Nephron progenitor cell (in vitro differentiated cells): ENCODE measurements around the gene KERA.
"Not testable (repeated sequence)": the region's sequence is repeated elsewhere in the genome, so short reads cannot be mapped to it uniquely, and the experiment has no call there.

Source experiments
- DNase-seq: peaks from one replicate; pipeline ENCODE4 v3.0.0; 2021
- H3K27ac Mint-ChIP-seq: 2 replicates; pipeline ENCODE4 v1.8.0; 2021; ENCODE audit warnings: mild to moderate bottlenecking, moderate library complexity, mixed read lengths
- H3K27me3 Mint-ChIP-seq: 2 replicates; pipeline ENCODE4 v1.8.0; 2021; ENCODE audit warnings: mild to moderate bottlenecking, low read depth, mixed read lengths; ENCODE audit not compliant: poor library complexity
- H3K36me3 Mint-ChIP-seq: 2 replicates; pipeline ENCODE4 v1.8.0; 2021; ENCODE audit warnings: low read depth, mixed read lengths
- H3K4me1 Mint-ChIP-seq: 2 replicates; pipeline ENCODE4 v1.8.0; 2021; ENCODE audit warnings: mixed read lengths
- H3K4me3 Mint-ChIP-seq: 2 replicates; pipeline ENCODE4 v1.8.0; 2021; ENCODE audit warnings: mild to moderate bottlenecking, moderate library complexity, mixed read lengths
- H3K9me3 Mint-ChIP-seq: 2 replicates; pipeline ENCODE4 v1.8.0; 2021; ENCODE audit warnings: mild to moderate bottlenecking, moderate library complexity, mixed read lengths
- TF ChIP-seq, protein P1 (sequence below): fragments of 200-600 bp; sonication (generic); IDR thresholded peaks from 2 replicates; pipeline ENCODE4 v1.5.0; 2021; ENCODE audit warnings: antibody characterized with exemption

KERA gene

DNA sequence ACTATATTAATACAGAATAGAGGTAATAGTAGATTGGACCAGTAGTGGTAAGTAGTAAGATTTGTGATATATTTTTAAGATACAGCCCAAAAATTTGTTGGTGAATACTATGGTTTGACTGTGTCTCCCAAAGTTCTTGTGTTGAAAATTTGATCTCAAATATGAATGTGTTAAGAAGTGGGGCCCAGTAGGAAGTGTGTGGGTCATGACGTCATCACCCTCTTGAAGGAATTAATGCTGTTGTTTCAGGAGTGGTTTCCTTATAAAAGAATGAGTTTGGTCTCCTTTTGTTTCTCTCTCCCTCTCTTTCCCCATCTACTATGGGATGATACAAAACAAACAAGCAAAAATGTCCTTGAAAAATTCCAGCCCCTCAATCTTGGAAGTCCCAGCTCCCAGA, 37.1 kb upstream of the KERA start:
- TF ChIP-seq, protein P1, sequence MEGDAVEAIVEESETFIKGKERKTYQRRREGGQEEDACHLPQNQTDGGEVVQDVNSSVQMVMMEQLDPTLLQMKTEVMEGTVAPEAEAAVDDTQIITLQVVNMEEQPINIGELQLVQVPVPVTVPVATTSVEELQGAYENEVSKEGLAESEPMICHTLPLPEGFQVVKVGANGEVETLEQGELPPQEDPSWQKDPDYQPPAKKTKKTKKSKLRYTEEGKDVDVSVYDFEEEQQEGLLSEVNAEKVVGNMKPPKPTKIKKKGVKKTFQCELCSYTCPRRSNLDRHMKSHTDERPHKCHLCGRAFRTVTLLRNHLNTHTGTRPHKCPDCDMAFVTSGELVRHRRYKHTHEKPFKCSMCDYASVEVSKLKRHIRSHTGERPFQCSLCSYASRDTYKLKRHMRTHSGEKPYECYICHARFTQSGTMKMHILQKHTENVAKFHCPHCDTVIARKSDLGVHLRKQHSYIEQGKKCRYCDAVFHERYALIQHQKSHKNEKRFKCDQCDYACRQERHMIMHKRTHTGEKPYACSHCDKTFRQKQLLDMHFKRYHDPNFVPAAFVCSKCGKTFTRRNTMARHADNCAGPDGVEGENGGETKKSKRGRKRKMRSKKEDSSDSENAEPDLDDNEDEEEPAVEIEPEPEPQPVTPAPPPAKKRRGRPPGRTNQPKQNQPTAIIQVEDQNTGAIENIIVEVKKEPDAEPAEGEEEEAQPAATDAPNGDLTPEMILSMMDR = no peak
- Mint-ChIP-seq H3K27ac (no peak overlapping the region), H3K27me3 (peaks cover 3% of the 10 kb centered on the region), H3K4me1 (no peaks in the 10 kb centered on the region), H3K4me3 (no peak overlapping the region), H3K36me3 (no peaks in the 10 kb centered on the region), H3K9me3 (peaks cover 15% of the 10 kb centered on the region)
- DNase-seq = no peak

DNA sequence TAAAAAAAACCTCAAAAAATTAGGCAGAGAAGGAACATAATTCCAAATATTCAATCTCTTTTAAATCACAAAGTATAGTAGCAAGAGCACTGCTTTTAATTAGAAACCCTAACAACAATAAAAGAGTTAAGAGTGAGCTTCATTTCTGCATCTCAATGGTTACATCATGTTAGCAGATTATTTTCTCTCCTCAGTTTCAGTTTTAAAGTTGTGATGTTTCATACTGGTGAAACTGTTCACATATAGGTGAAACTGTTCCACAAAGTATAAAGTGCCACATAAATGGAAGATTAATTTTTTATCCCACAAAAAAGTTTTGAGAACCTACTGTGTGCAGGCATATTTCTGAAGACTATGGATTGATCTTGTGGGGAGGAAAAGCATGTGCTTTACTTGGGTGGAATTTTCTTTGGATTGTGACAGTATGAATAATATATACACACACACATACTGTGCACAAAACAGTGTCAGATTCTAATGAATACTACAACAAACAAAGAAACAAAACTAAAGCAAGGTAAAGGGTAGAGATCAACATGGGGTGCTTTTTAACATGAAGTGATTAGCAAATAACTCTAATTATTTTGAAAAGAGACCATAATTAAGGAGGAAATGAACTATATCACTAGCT, 36.3 kb upstream of the KERA start:
- Mint-ChIP-seq H3K4me3 (no peak overlapping the region), H3K4me1 (no peaks in the 10 kb centered on the region), H3K27ac (no peak overlapping the region), H3K27me3 (peaks cover 3% of the 10 kb centered on the region), H3K36me3 (peaks cover 3% of the 10 kb centered on the region), H3K9me3 (peaks cover 23% of the 10 kb centered on the region)
- no peak for DNase-seq
- TF ChIP-seq, protein P1 = no peak

DNA sequence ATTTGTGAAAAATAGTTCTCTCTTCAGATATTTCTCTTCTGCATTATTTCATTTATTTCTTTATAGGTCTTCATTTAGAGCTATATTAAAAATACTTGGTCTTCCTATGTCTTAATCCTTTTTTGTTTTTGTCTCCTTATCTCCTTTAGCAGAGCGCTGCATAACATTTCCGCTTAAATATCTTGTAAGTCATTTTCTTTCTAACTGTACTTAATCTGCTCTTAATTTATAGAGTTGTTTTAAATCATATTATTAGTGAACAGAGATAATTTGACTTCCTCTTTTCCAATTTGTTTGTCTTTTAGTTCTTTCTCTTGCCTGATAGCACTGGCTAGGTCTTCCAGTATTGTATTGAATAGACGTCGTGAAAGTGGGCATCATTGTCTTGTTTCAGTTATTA, 35.5 kb upstream of the KERA start:
- H3K9me3 Mint-ChIP-seq = peaks cover 31% of the 10 kb centered on the region
- TF ChIP-seq, protein P1 = no peak
- DNase-seq = no peak
- no peaks in the 10 kb centered on the region for H3K4me1 Mint-ChIP-seq
- peaks cover 3% of the 10 kb centered on the region for H3K27me3 Mint-ChIP-seq
- H3K36me3 Mint-ChIP-seq = peaks cover 11% of the 10 kb centered on the region
- no peak overlapping the region for H3K27ac Mint-ChIP-seq
- H3K4me3 Mint-ChIP-seq = no peak overlapping the region

DNA sequence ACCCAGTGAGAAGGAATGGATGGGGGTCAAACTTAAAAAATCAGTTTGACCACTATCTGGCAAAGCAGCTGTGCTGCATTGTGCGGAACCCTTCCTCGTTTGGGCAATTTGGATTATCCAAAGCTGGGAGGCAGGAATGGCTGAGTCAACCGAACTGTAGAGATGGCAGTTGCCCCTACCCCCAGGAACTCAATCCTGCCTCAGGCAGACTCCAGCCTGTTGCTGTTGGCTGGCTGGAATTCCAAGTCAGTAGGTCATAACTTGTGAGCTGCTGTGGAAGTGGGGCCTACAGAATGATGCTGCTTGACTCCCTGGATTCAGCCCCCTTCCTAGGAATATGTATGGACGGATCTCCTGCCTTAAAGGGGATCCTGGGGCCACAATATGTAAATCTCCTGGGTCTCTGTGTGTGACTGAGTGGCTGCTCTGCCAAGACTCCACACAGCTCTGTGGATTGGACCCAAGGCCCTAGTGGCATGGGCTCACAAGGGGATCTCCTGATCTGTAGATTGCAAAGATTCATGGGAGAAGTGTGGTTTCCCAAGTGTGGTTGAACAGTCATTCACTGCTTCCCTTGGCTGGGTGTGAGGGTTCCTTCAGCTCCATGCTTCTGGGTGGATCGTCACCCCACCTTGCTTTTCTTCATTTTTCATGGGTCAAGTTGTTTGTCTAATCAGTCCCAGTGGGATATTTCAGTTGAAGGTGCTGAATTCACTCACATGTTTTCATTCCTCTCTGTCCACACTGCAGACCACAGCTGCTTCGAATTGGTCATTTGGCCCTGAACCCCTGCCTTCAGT, 34.3 kb upstream of the KERA start:
- Mint-ChIP-seq H3K9me3 (peaks cover 43% of the 10 kb centered on the region), H3K27me3 (peaks cover 7% of the 10 kb centered on the region), H3K4me1 (no peaks in the 10 kb centered on the region), H3K4me3 (no peak overlapping the region), H3K36me3 (peaks cover 12% of the 10 kb centered on the region), H3K27ac (no peak overlapping the region)
- DNase-seq = no peak
- TF ChIP-seq, protein P1 = no peak

DNA sequence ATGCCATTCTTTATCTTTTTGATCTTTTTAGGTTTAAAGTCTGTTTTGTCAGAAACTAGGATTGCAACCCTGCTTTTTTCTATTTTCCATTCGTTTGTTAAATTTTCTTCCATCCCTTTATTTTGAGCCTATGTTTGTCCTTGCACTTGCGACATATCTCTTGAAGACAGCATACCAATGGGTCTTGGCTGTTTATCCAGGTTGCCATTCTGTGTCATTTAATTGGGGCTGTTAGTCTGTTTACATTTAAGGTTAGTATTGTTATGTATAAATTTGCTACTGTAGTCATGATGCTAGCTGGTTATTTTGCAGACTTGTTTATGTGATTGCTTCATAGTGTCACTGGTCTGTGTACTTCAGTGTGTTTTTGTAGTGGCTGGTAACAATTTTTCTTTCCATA, 32.1 kb upstream of the KERA start:
- not testable (repeated sequence) for H3K27me3 Mint-ChIP-seq, H3K27ac Mint-ChIP-seq, H3K4me3 Mint-ChIP-seq, DNase-seq, H3K4me1 Mint-ChIP-seq
- peaks cover 12% of the 10 kb centered on the region for H3K36me3 Mint-ChIP-seq
- H3K9me3 Mint-ChIP-seq = peaks cover 44% of the 10 kb centered on the region

DNA sequence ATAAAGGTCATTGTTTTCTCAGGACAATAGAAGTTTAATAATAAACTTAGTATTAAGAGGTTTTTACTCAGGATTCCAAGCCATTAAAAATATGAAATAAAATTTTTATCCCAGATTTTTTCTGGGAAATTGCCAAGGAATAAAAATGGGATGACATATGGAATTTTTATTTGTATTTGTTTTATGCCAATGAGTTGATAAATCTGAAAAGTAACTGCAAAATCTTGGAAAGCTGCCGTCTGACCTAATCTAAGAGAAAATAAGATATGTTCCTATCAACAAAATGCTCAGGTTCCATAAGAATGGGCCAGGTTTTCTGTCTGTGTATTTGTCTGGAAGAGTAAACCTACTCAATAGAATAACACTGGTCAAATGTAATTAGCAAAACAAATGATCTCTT, 22.2 kb upstream of the KERA start:
- no peaks in the 10 kb centered on the region for H3K9me3 Mint-ChIP-seq
- TF ChIP-seq, protein P1 = no peak
- H3K4me3 Mint-ChIP-seq = no peak overlapping the region
- peaks cover 11% of the 10 kb centered on the region for H3K4me1 Mint-ChIP-seq
- no peaks in the 10 kb centered on the region for H3K36me3 Mint-ChIP-seq
- H3K27ac Mint-ChIP-seq = no peak overlapping the region
- no peaks in the 10 kb centered on the region for H3K27me3 Mint-ChIP-seq
- no peak for DNase-seq
